NCI-H69 (cell line): ENCODE results near the gene IL16.

Experiments
- DNase-seq: peaks from one replicate; lab custom pipeline; 2025; lab: John Stamatoyannopoulos, UW

Gene IL16

GRCh38 chr15:81256916-81257315 lies 60.2 kb downstream of the IL16 start:
- no peak for DNase-seq

GRCh38 chr15:81257435-81257834 lies 60.8 kb downstream of the IL16 start:
- no peak for DNase-seq

- DNase-seq: no peak
Observed at GRCh38 chr15:81258455-81258854, 61.8 kb downstream of the IL16 start.

GRCh38 chr15:81259760-81260298 lies 63.1 kb downstream of the IL16 start:
- no peak for DNase-seq

GRCh38 chr15:81261172-81261811 lies 64.6 kb downstream of the IL16 start:
- DNase-seq: no peak

- no peak for DNase-seq
Observed at GRCh38 chr15:81263477-81263876, 66.8 kb downstream of the IL16 start.

- no peak for DNase-seq
Observed at GRCh38 chr15:81264072-81264857, 67.6 kb downstream of the IL16 start.

GRCh38 chr15:81265256-81265943 lies 68.7 kb downstream of the IL16 start:
- DNase-seq: no peak

- peak; percentile 72 for DNase-seq
Observed at GRCh38 chr15:81265944-81266775, 69.5 kb downstream of the IL16 start.

GRCh38 chr15:81268340-81268739 lies 71.7 kb downstream of the IL16 start:
- no peak for DNase-seq

GRCh38 chr15:81268881-81269601 lies 72.4 kb downstream of the IL16 start:
- DNase-seq: no peak

- no peak for DNase-seq
Observed at GRCh38 chr15:81270188-81270587, 73.5 kb downstream of the IL16 start.

- DNase-seq: no peak
Observed at GRCh38 chr15:81270781-81271491, 74.3 kb downstream of the IL16 start.

GRCh38 chr15:81271761-81272644 lies 75.3 kb downstream of the IL16 start:
- no peak for DNase-seq

GRCh38 chr15:81273200-81273599 lies 76.5 kb downstream of the IL16 start:
- DNase-seq: no peak

GRCh38 chr15:81273855-81274254 lies 77.2 kb downstream of the IL16 start:
- no peak for DNase-seq

- DNase-seq: no peak
Observed at GRCh38 chr15:81274255-81274654, 77.6 kb downstream of the IL16 start.

- peak; percentile 61 for DNase-seq
Observed at GRCh38 chr15:81274931-81275707, 78.4 kb downstream of the IL16 start.
